RWPE2 (cell line): ENCODE results near the gene TMEM63A.
A peak's percentile ranks its signal among the peaks of the same experiment; 100 is the strongest.

ENCODE experiments used
- ATAC-seq: fragments of 200-7000 bp; cut with Tn5 transposase; 3 replicates; pipeline ENCODE4 v1.9.1; 2021; ENCODE audit warnings: low read depth
- DNase-seq: peaks from one replicate; pipeline ENCODE4 v3.0.0-alpha.2; 2020; ENCODE audit warnings: low spot score
- H3K27ac ChIP-seq: fragments of 450-650 bp; 2 replicates; pipeline ENCODE4 v1.5.1; 2017; ENCODE audit warnings: mild to moderate bottlenecking; ENCODE audit not compliant: poor library complexity, severe bottlenecking
- H3K27me3 ChIP-seq: fragments of 250-450 bp; sonication (Bioruptor Pico); 2 replicates; pipeline ENCODE4 v1.5.1; 2021; ENCODE audit warnings: mild to moderate bottlenecking, moderate library complexity; ENCODE audit not compliant: insufficient read depth, poor library complexity, severe bottlenecking
- H3K36me3 ChIP-seq: fragments of 250-450 bp; sonication (Bioruptor Pico); 2 replicates; pipeline ENCODE4 v1.5.1; 2020; ENCODE audit warnings: low read depth, mild to moderate bottlenecking, moderate library complexity
- H3K4me1 ChIP-seq: fragments of 250-450 bp; sonication (Bioruptor Pico); 2 replicates; pipeline ENCODE4 v1.5.1; 2021; ENCODE audit warnings: mild to moderate bottlenecking, moderate library complexity; ENCODE audit not compliant: insufficient read depth, poor library complexity, severe bottlenecking
- H3K4me3 ChIP-seq: fragments of 250-450 bp; sonication (Bioruptor Pico); 2 replicates; pipeline ENCODE4 v1.5.1; 2021; ENCODE audit warnings: mild to moderate bottlenecking, moderate library complexity; ENCODE audit not compliant: severe bottlenecking
- H3K9me3 ChIP-seq: fragments of 250-450 bp; sonication (Bioruptor Pico); 2 replicates; pipeline ENCODE4 v1.5.1; 2021; ENCODE audit warnings: mild to moderate bottlenecking, moderate library complexity; ENCODE audit not compliant: severe bottlenecking
- CTCF ChIP-seq: fragments of 450-650 bp; IDR thresholded peaks from one replicate; pipeline ENCODE4 v1.5.1; 2017; ENCODE audit warnings: mild to moderate bottlenecking, moderate library complexity; ENCODE audit not compliant: poor library complexity, severe bottlenecking

The TMEM63A gene

DNA sequence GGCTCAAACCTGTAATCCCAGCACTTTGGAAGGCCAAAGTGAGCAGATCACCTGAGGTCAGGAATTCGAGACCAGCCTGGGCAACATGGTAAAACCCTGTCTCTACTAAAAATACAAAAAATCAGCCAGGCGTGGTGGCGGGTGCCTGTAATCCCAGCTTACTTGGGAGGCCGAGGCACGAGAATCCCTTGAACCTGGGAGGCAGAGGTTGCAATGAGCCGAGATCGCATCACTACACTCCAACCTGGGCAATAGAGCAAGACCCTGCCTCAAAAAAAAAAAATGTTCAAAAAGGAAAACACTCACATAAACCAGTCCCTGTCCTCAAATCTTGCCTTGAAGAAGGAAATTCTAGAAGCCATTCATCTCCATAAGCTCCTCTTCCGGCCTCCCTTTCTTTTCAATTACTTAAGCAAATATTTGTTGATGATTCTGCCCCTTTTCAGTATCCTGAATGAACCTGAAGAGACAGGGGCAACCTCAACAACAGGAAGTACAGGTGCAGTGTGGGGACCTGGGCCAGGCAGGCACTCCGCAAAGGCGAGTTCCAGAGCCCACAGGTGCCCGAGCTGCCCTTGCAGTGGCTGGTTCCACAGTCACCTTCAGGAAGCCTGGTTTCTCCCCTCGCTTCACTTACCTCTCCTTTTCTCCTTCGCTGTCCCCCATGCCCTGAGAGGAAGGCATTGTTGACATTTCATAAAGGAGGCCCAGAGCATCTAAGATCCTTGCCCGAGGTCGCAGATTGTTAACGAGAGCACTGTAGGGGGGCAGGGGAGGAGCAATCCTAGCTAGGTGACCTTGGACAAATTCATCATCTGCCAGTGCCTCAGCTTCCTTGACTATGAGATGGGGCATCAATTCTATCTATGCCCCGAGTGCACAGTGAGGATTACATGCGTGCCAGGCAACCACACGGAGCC lies 15.7 kb upstream of the TMEM63A start:
- DNase-seq (no peak), ATAC-seq (no peak)
- no peak for TF ChIP-seq CTCF
- Histone ChIP-seq H3K36me3 (no peaks in the 10 kb centered on the region), H3K9me3 (no peaks in the 10 kb centered on the region), H3K4me3 (no peak overlapping the region), H3K4me1 (peaks cover 4% of the 10 kb centered on the region), H3K27me3 (no peaks in the 10 kb centered on the region), H3K27ac (no peak overlapping the region)

DNA sequence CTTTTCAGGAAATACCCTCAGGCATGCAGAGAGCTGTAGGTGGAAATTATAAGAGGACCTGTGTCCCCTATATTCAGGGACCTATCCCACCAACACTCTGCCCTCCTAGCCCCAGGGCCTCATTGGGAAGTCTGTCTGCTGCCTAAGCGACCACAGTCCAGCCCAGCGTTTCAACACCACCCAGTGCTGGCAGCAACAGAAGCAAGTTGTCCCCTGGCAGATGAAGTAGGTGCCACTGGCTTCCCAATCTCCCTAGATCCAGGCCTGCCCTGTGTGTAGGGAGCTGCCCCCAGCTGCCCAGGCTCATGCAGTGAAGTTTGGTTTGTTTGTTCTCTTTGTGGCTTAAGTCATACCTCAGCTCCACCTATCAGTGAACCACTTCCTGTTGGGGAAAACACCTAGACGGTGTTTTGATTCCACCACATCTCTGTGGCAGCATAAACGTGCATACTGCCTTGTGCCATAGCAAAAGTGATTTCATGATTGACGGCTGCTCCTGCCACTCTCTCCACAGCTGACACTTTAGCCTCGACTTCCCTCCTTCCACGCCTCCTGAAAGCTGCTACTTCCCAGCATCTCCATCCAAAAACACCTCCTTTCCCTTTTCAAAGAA lies 14.9 kb upstream of the TMEM63A start:
- H3K9me3 ChIP-seq = no peaks in the 10 kb centered on the region
- no peak for DNase-seq
- no peak for TF ChIP-seq CTCF

DNA sequence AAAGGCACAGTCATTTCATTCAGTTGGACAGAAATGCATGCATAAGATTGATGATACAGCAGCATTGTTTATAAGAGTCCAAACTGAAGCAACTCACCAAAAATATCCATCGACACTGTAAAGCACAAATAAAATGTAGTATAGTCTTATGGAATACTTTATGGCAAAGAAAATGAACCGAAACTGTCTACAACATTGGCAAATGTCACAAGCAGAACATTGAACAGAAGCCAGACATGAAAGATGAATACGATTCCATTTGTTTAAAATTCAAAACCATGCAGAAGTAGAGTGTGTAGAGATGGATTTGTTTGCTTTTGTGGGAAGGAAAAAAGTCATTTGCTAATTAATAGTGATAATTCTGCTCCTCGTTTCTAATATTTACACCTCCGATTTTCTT lies 14.3 kb upstream of the TMEM63A start:
- no peak for TF ChIP-seq CTCF
- H3K36me3 ChIP-seq = no peaks in the 10 kb centered on the region
- H3K4me1 ChIP-seq = peaks cover 4% of the 10 kb centered on the region
- DNase-seq (no peak), ATAC-seq (no peak)
- no peaks in the 10 kb centered on the region for H3K27me3 ChIP-seq
- H3K9me3 ChIP-seq = no peaks in the 10 kb centered on the region
- H3K27ac ChIP-seq = no peak overlapping the region
- H3K4me3 ChIP-seq = no peak overlapping the region

More for the DNA sequence above, 14.9 kb upstream of the TMEM63A start:
- peak; percentile 90 for ATAC-seq
- Histone ChIP-seq H3K4me1 (peaks cover 4% of the 10 kb centered on the region), H3K27ac (no peak overlapping the region), H3K27me3 (no peaks in the 10 kb centered on the region), H3K36me3 (no peaks in the 10 kb centered on the region), H3K4me3 (no peak overlapping the region)

- Histone ChIP-seq H3K4me1 (peaks cover 4% of the 10 kb centered on the region), H3K27me3 (no peaks in the 10 kb centered on the region), H3K36me3 (no peaks in the 10 kb centered on the region), H3K9me3 (no peaks in the 10 kb centered on the region), H3K4me3 (no peak overlapping the region), H3K27ac (no peak overlapping the region)
- no peak for ATAC-seq
- no peak for TF ChIP-seq CTCF
- DNase-seq = no peak
Observed at GRCh38 chr1:225892307-225892706, 10.1 kb upstream of the TMEM63A start.
